Progenitor cell of endocrine pancreas (in vitro differentiated cells): Measurements from ENCODE around the gene CMTM8. TPM values are rescaled to one million over a fixed set of nuclear protein-coding genes. Genes with fewer than 3 reads are reported as not detected.

Source experiments
- DNase-seq: peaks from one replicate; pipeline ENCODE4 v3.0.0; 2021; ENCODE audit warnings: low spot score; ENCODE audit not compliant: unreplicated experiment
- H3K27ac Mint-ChIP-seq: 2 replicates; pipeline ENCODE4 v1.8.0; 2021; ENCODE audit warnings: mild to moderate bottlenecking, moderate library complexity, mixed read lengths
- H3K27me3 Mint-ChIP-seq: 2 replicates; pipeline ENCODE4 v1.8.0; 2021; ENCODE audit warnings: mixed read lengths
- H3K36me3 Mint-ChIP-seq: 2 replicates; pipeline ENCODE4 v1.8.0; 2022; ENCODE audit warnings: mixed read lengths; ENCODE audit not compliant: insufficient read depth
- H3K4me1 Mint-ChIP-seq: 2 replicates; pipeline ENCODE4 v1.8.0; 2021; ENCODE audit warnings: low read depth, mixed read lengths
- H3K4me3 Mint-ChIP-seq: 2 replicates; pipeline ENCODE4 v1.8.0; 2021; ENCODE audit warnings: low read depth, mild to moderate bottlenecking, moderate library complexity, mixed read lengths
- H3K9me3 Mint-ChIP-seq: 2 replicates; pipeline ENCODE4 v1.8.0; 2021; ENCODE audit warnings: low read depth, mixed read lengths
- CTCF ChIP-seq: fragments of 200-600 bp; sonication (generic); IDR thresholded peaks from one replicate; pipeline ENCODE4 v1.5.0; 2021; ENCODE audit warnings: antibody characterized with exemption, mild to moderate bottlenecking; ENCODE audit not compliant: unreplicated experiment
- total RNA-seq: library from RNA; stranded (reverse); gene quantifications from 2 replicates; pipeline ENCODE4 v1.2.1, GENCODE V29; 2021

Gene CMTM8
- total RNA-seq, 1 donor from 2014 or later, result 39.1 TPM

DNA sequence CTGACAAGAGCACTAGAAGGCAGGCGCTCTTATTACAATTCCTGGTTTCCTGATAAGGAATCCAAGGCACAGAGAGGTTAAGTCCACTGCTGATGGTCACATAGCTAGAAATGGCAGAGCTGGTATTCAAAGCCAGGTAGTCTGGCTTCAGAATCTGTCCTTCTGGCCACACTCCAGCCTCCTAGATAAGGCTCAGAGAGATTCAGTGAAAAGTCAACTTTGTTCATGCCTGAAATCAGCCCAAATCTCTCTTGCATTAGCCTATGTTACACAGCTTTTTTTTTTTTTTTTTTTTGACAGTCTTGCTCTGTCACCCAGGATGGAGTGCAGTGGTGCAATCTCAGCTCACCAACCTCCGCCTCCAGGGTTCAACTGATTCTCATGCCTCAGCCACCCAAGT lies 21.1 kb upstream of the CMTM8 start:
- Mint-ChIP-seq H3K27ac (peak overlapping the region; percentile 93), H3K4me1 (peaks cover 47% of the 10 kb centered on the region), H3K27me3 (no peaks in the 10 kb centered on the region), H3K4me3 (no peak overlapping the region), H3K9me3 (no peaks in the 10 kb centered on the region), H3K36me3 (no peaks in the 10 kb centered on the region)
- TF ChIP-seq CTCF, result no peak
- DNase-seq, result no peak

DNA sequence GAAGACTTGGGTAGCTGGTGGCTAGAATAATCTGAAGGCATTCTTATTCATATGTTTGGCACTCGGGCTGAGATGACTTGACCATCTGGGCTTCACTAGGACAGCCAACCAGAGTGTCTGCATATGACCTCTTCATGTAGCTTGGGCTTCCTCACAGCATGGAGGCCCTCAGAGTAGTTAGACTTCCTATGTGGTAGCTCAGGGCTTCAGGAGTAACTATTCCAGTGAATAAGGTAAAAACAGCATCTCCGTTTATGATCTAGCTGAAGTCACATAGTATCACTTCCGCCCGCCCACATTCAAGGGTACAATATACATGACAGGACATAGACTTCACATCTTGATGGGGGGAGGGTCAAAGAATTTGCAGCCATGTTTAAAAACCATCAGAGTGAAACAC lies 18.9 kb upstream of the CMTM8 start:
- H3K36me3 Mint-ChIP-seq, result no peaks in the 10 kb centered on the region
- H3K9me3 Mint-ChIP-seq, result no peaks in the 10 kb centered on the region
- no peak overlapping the region for H3K27ac Mint-ChIP-seq
- TF ChIP-seq CTCF, result no peak
- no peak for DNase-seq
- H3K4me1 Mint-ChIP-seq, result peaks cover 62% of the 10 kb centered on the region
- no peak overlapping the region for H3K4me3 Mint-ChIP-seq
- no peaks in the 10 kb centered on the region for H3K27me3 Mint-ChIP-seq

DNA sequence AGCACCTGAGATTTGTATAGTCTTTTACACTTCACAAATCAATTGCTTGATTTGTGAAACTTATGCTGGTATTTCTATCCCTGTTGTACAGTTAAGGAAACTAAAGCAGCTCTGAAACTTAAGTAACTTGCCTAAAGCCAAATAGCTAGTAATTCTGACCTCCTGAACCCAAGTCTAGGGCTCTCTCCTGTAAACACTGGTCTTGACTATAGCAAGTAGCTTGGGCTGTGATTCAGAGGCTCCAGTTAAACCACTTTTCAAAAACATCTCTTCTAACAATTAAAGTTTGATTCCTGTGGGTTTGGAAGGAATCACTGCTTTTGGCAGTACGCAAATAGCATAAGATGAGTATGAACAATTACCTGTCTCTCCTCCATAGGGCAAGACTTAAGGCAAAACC lies 18.5 kb upstream of the CMTM8 start:
- no peak for TF ChIP-seq CTCF
- H3K36me3 Mint-ChIP-seq, result no peaks in the 10 kb centered on the region
- no peaks in the 10 kb centered on the region for H3K9me3 Mint-ChIP-seq
- DNase-seq, result no peak
- H3K4me3 Mint-ChIP-seq, result no peak overlapping the region
- H3K4me1 Mint-ChIP-seq, result peaks cover 59% of the 10 kb centered on the region
- H3K27me3 Mint-ChIP-seq, result no peaks in the 10 kb centered on the region
- no peak overlapping the region for H3K27ac Mint-ChIP-seq

DNA sequence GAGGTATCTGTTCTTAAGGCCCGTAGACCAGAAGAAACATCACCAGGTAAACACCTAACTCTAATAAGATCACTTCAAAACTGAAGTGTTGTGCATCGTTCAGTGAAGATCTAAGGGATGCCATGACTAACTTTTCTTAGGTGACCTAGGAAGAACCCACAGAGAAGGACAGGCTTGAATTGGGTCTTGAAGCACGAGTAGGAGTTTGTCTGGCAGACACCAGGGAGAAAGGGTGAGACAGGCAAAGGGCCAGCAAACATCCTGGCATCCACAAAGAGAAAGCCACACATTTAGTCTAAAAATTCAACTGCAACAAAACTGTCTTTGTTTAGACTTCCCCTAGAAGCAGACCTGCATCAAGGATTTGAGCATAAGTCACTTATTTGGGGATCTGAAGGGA lies 15.5 kb upstream of the CMTM8 start:
- H3K36me3 Mint-ChIP-seq, result peaks cover 1% of the 10 kb centered on the region

DNA sequence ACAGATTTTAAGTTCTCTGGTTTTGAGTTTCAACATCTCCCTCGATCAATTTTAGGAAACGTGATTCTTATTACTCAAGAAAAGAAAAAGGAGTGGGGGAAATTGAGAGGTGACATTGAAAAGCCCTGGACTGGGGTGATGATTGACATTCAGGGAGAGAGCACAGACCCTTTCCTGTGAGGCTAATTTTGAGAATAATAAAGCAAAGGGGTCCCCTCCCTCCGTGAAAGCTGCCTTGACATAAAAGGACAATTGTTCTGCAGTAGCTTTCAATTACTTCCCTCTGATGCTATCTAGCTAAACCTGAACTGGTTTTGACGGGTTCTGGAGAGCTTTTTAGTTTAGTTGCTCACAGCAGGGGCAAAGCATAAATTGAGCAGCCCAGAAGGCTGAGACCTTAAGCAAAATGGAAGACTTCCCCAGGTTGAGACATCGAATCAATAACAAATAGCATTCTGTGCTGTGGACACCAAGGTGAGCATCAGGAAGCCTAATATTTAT lies 14.4 kb upstream of the CMTM8 start:
- Mint-ChIP-seq H3K4me1 (peaks cover 28% of the 10 kb centered on the region), H3K27me3 (no peaks in the 10 kb centered on the region), H3K27ac (peak overlapping the region; percentile 35), H3K36me3 (peaks cover 1% of the 10 kb centered on the region), H3K9me3 (peaks cover 5% of the 10 kb centered on the region), H3K4me3 (no peak overlapping the region)
- DNase-seq, result no peak
- no peak for TF ChIP-seq CTCF

More for the DNA sequence above, 15.5 kb upstream of the CMTM8 start:
- TF ChIP-seq CTCF, result no peak
- no peaks in the 10 kb centered on the region for H3K27me3 Mint-ChIP-seq
- no peak for DNase-seq
- H3K27ac Mint-ChIP-seq, result no peak overlapping the region
- no peak overlapping the region for H3K4me3 Mint-ChIP-seq
- peaks cover 5% of the 10 kb centered on the region for H3K9me3 Mint-ChIP-seq
- H3K4me1 Mint-ChIP-seq, result peaks cover 34% of the 10 kb centered on the region
